Jurkat, Clone E6-1 (cell line): ENCODE measurements around the gene TIAM2.

Experiments used
- DNase-seq: peaks from one replicate; pipeline ENCODE4 v3.0.0-alpha.2; 2011; ENCODE audit warnings: low read depth, low spot score
- H3K4me3 ChIP-seq: 2 replicates; pipeline ENCODE4 v1.5.1; 2011; ENCODE audit warnings: mild to moderate bottlenecking, low read length, control low read depth, moderate library complexity

Gene TIAM2

DNA sequence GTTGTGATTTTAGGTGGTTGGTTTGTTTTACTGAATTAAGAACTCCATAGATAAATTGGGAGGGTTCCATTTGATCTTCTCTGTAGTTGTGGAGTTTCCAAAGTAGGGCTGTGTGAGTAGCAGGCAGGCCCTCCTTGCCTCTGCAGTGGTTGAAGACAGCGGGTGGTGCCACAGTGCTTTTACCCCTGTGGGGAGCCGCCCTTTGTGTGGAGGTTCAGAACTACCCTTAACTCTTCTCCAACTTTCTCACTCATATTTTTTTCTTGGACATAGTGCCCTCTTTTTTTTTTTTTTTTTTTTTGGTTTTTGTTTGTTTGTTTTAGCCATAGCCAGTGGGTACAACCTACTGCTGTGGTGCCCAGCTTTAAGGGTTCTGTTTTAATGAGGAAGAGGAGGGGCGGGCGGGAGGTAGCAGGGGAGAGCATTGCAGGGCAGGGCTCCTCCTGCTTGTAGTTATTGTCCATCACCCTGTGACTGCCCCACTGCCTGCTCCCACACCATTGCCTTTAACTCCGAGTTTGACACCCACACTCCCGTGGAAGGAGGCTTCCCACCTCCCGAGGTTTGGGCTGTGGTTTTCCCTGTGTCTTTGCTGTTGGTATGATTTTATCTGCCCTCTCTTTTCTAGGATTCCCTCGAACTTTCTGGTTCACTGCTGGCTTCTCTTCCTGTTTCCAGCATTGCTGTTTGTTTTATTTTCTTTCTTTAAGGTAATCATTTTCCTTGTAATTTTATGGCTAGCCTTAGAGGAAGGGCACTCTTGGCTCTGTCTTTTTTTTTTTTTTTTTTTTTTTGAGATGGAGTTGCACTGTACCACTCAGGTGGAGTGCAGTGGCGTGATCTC, 50.7 kb downstream of the TIAM2 start:
- no peak for DNase-seq
- no peak overlapping the region for H3K4me3 ChIP-seq

GRCh38 chr6:155047523-155047922, 52.4 kb downstream of the TIAM2 start:
- no peak for DNase-seq
- no peak overlapping the region for H3K4me3 ChIP-seq

DNA sequence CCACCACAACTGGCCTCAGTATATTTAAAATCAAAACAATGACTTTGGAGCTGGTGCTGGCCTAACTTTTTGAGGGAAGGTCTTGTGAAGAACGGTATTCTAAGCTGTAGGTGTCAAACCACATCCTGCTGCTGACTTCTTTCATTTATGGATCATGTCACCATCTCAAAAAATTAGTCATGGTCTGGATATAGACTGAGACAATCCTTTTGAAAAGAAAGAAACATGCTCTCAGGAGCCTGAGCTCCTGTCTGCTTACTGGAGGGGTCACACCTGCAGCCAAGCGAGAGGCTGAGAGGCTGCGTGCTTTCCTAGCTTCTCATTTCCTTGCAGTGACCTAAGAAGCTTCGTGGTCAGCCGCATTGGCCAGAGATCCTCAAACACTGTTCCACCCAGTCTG, 55.2 kb downstream of the TIAM2 start:
- DNase-seq, result peak; percentile 51
- no peak overlapping the region for H3K4me3 ChIP-seq

DNA sequence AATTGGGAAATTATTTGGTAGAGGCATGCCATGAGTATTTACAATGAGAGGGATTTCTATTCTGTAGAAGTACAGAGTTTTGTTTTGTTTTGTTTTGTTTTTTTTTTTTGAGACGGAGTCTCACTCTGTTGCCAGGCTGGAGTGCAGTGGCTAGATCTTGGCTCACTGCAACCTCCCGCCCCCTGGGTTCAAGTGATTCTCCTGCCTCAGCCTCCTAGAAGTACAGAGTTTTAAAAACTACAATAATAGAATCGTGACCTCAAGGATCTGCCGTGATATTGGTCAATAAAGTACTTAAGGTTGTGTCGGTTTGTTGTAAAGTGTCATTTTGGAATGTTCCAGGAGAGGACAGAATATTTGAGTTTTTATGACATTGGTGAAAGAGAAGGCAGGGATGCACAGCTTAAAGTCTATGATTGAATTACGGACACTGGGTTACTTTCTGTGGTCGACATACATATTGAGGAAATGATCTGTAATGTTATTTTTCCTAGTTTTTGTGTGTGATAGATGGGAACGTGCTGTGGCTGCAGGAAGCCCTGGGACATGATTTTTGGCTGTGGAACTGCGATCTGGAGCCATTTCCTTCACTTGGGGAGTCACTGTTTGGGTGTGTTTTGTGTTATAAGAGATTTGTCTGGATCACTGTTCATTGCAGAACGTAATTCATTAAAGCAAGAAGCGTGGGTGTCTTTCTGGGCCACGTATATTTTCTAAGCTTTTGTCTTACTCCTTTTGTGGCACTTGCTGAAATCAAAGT, 59.6 kb downstream of the TIAM2 start:
- DNase-seq, result no peak
- H3K4me3 ChIP-seq, result no peak overlapping the region

DNA sequence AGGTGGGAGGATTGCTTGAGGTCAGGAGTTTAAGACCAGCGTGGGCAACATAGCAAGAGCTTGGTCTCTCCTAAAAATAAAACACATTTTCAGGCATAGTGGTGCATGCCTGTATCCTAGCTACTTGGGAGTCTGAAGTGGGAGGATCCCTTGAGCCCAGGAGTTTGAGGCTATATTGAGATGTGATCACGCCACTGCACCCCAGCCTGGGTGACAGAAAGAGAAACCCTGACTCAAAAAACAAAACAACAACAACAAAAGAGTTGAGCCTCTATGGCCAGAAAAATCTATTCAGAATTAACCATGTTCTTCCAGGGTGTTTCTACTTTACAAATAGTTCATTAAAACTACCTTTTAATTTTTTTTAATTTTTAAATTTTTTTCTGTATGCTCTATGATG, 60.6 kb downstream of the TIAM2 start:
- no peak for DNase-seq

DNA sequence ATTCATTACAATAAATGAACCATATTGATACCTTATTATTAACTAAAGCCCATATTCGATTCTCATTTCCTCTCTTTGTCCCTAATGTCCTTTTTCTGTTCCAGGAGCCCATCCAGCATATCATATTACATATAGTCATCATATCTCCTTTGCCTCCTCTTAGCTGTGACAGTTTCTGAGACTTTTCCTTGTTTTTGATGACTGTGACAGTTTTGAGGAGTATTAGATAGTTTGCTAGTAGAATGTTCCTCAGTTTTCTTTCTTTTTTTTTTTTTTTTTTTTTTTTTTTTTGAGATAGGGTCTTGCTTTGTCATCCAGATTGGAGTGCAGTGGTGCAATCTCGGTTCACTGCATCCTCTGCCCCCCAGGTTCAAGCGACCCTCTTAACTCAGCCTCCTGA, 61.6 kb downstream of the TIAM2 start:
- H3K4me3 ChIP-seq, result no peak overlapping the region
- no peak for DNase-seq

More for the DNA sequence above, 60.6 kb downstream of the TIAM2 start:
- no peak overlapping the region for H3K4me3 ChIP-seq

DNA sequence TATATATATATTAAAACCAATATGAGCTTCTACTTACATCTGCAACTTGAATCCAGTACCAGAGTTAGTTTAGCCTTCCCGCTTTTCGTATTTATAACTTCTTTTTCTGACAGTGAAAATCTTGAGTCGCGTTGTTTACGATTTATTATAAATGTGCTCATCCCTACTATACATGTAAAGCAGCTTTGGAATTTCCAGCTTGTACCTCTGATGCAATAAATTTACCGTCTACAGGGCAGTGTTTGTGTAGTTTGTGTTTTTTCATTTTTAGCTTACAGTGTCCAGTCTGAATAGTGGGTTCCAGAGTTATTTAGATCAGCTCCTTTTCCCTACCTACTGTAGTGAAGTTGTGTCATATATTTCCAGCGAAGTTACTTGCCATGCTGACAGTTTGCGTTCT, 66.3 kb downstream of the TIAM2 start:
- DNase-seq, result no peak
- H3K4me3 ChIP-seq, result no peak overlapping the region

GRCh38 chr6:155062866-155063341, 67.8 kb downstream of the TIAM2 start:
- H3K4me3 ChIP-seq, result no peak overlapping the region
- DNase-seq, result no peak

DNA sequence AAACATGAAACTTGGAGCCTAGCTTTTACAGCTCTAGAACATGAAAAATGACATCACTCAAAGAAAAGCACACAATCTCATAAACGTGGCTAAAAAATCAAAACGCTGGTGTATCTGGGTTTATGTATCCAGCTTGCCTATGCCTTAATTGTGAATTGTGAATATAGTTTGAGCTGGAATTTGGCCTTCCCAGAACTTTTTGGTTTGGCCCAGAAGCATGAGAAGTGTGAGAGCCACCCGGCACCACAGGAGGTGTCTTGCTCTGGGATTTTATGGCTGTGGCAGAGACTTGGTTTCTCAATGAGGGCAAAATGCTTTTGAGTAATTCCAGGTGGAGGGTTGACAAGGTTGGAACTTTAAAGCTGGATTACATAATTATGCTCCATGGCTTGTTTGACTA, 69.2 kb downstream of the TIAM2 start:
- no peak overlapping the region for H3K4me3 ChIP-seq
- DNase-seq, result no peak

- H3K4me3 ChIP-seq, result no peak overlapping the region
- DNase-seq, result no peak
Observed at GRCh38 chr6:155066361-155066760, 71.2 kb downstream of the TIAM2 start.

DNA sequence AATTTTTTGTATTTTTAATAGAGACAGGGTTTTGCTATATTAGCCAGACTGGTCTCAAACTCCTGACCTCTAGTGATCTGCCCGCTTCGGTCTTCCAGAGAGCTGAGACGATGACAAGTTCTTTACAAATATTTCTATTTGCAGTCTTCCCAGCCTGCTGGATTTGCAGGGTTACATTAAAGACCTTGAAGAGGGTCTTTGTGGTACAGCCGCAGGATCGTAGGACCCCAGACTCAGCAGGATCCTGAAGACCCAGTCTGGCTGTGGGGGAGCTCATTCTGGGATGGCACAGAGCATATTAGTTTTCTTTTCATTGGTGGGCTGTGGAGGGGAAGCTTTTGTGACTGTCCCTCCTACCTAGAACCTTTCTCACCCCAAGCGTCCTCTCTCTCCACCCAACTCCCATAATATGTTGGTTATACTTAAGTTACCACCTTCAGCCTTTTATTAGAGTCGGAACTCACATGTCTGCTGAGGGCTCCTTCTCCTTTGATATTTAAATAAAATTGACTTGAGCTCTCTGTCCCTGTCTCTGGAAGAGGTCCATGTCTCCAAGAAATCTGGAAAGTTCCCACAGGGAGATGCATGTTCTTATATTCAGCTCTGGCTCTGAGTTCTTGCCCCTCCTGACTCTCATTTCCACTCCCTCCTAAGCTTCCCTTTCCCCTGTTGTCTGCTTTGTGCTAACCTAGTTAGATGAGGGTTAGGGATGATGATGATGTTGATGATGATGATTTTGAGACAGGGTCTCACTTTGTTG, 72.0 kb downstream of the TIAM2 start:
- DNase-seq, result no peak
- H3K4me3 ChIP-seq, result no peak overlapping the region

DNA sequence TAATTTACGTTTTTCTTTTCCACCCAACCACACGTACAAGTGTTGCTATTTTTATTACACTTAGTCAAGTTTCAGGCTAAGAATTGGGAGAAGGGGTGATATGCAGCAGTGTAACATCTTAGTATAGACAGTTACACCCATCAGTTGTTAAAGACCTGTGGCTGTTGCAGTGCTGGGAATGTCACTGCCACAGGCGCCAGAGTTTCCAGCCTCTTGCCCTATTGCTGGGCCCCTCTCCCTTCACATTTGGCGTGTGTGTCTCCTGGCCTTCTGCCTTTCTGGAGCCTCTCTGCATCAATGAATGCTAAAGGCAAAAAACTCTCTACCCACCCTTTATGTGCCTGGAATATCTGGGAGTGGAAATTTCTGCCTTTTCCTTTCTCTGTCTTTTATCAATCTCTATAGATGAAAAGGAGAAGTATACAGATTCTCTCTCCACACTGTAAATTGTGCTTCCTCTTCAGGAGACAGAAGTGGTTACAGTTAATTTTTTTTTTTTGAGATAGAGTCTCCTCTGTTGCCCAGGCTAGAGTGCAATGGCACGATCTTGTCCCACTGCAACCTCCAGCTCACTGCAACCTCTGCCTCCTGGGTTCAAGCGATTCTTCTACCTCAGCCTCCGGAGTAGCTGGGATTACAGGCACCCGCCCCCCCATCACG, 73.0 kb downstream of the TIAM2 start:
- no peak overlapping the region for H3K4me3 ChIP-seq
- DNase-seq, result no peak

DNA sequence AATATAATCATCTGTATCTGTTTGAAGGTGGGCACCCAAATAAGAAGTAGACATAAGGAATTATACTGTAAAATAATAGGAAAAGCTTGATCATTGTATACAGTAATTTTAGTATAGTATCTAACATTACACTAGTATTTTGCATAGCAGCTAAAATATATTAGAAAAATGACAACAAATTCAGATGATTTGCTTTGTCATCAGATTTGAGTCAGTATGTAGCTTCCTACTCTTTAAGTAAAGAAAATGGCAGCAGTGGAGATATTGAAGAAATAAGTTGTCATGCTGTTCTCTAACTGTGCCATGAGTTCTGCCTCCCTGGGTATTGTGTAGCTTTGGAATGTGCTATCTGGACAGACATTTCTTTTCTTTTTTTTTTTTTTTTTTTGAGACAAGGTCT, 74.4 kb downstream of the TIAM2 start:
- DNase-seq, result no peak
- no peak overlapping the region for H3K4me3 ChIP-seq

- no peak overlapping the region for H3K4me3 ChIP-seq
Observed at GRCh38 chr6:155075930-155076695, 81.0 kb downstream of the TIAM2 start.

DNA sequence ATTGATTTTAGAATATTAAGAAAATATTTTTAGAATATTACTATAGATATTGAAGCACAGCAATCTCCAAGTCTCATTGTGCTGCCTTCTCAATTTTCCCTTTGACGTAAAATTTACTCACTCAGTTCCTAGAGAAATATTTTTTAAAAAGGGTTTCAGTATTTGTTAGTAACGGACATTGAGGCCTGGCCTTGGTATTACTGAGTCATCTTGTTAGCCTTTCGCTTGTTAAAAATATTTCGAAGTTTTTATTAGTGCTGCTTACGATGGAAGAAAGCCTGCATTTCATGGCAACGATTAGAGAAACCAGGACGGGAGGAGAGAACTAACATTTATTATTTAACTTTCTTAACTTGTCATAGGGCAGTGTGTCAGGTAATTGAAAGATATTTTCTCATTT, 82.2 kb downstream of the TIAM2 start:
- no peak for DNase-seq
- no peak overlapping the region for H3K4me3 ChIP-seq

More at GRCh38 chr6:155075930-155076695, 81.0 kb downstream of the TIAM2 start:
- DNase-seq, result no peak

DNA sequence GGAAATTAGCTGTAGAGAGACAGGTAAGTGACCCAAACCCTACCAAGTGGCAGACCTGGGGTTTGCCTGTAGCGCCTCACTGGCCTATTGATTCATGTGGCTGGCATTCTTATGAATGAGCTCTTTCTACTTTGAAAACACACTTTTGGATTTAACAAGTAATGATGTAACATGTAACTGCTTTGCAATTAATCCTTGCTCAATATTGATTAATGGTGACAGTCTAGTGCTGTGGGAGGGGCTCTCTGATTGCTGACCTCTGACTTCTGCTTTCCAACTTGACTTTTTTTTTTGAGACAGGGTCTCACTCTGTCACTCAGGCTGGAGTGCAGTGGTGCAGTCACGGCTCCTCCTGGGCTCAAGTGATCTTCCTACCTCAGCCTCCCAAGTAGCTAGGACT, 82.7 kb downstream of the TIAM2 start:
- no peak overlapping the region for H3K4me3 ChIP-seq
- no peak for DNase-seq

DNA sequence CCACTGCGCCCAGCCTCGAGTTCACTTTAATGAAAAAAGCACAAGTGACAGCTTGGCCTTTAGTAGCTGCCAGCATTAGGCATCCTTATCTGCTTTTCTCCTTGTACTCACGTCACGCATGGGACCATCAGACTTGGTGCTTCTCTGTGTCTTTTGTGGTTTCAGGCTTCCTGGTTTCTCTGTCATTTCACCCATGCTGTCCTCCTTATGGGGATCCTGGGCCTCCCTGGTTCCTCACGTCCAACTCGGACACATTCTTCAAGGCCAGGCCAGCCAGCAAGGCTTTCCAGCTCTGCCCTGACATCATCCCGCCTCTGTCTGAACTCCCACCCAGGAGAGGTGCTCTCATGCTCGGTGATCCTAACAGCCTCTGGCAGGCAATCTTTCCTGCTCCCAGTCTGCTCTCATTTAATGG, 83.2 kb downstream of the TIAM2 start:
- no peak for DNase-seq
- H3K4me3 ChIP-seq, result no peak overlapping the region

DNA sequence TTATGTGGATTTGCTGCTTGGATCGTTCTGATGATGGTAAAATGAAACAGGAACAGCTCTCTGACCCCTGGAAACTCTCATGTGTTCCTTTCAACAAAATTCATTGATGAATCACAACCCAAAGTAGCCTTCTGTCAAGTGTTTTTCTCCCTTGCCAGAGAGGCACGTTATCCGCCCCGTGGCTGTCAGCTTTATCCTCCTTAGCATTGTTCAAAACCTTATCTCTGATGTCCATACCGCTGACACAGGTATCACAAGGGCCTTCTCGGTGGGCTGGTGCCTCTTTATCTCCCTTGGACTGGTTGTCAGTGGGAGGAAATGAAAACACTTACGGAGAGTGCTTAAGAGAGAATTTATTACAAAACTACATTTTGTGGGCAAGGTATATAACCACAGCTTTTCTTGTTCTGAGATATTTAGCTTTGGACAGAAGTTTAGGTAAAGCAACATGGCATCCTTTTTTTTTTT, 84.9 kb downstream of the TIAM2 start:
- no peak overlapping the region for H3K4me3 ChIP-seq
- peak; percentile 25 for DNase-seq
